Lung (tissue), 12 donors: ENCODE data around the gene CLEC10A. TPM values are rescaled to one million over a fixed set of nuclear protein-coding genes. Genes with fewer than 3 reads are reported as not detected.

Source experiments
- ATAC-seq: fragments of 200-7000 bp; cut with Tn5 transposase; one replicate; pipeline ENCODE4 v1.9.1; 2020; ENCODE audit warnings: moderate number of reproducible peaks; ENCODE audit not compliant: insufficient read depth, low FRiP score
- DNase-seq, 3 donors: peaks; one replicate each; pipeline ENCODE4 v3.0.0-alpha.2; 2013 to 2017
- H3K27ac ChIP-seq, 2 donors: one replicate each; pipeline ENCODE4 v1.5.1; 2013; ENCODE audit warnings: mild to moderate bottlenecking in 2 of 2, moderate library complexity in 2 of 2, control low read depth in 1 of 2, inconsistent platforms in 1 of 2, low read depth in 1 of 2, low read length in 1 of 2
- H3K27me3 ChIP-seq, 3 donors: one replicate each; pipeline ENCODE4 v1.5.1; 2013; ENCODE audit warnings: low read length in 2 of 3; ENCODE audit not compliant: control insufficient read depth in 3 of 3, insufficient read depth in 3 of 3
- H3K36me3 ChIP-seq, 4 donors: one replicate each; pipeline ENCODE4 v1.5.1; 2013; ENCODE audit warnings: low read length in 4 of 4, mild to moderate bottlenecking in 1 of 4, moderate library complexity in 1 of 4; ENCODE audit not compliant: control insufficient read depth in 4 of 4, insufficient read depth in 4 of 4
- H3K4me1 ChIP-seq, 5 donors: one replicate each; pipeline ENCODE4 v1.5.1; 2013; ENCODE audit warnings: low read length in 5 of 5, mild to moderate bottlenecking in 2 of 5, moderate library complexity in 1 of 5; ENCODE audit not compliant: control insufficient read depth in 5 of 5, insufficient read depth in 5 of 5
- H3K4me3 ChIP-seq: one replicate; pipeline ENCODE4 v1.5.1; 2013; ENCODE audit warnings: mild to moderate bottlenecking, control low read depth, moderate library complexity
- H3K9ac ChIP-seq, 2 donors: one replicate each; pipeline ENCODE4 v1.5.1; 2013; ENCODE audit warnings: low read length in 2 of 2, control low read depth in 1 of 2; ENCODE audit not compliant: insufficient read depth in 1 of 2
- H3K9me3 ChIP-seq, 4 donors: one replicate each; pipeline ENCODE4 v1.5.1; 2013; ENCODE audit warnings: low read length in 3 of 4, mild to moderate bottlenecking in 1 of 4, moderate library complexity in 1 of 4; ENCODE audit not compliant: control insufficient read depth in 4 of 4, insufficient read depth in 3 of 4
- CTCF ChIP-seq: IDR thresholded peaks from 2 replicates; pipeline ENCODE4 v1.5.1; 2012; ENCODE audit warnings: mild to moderate bottlenecking; ENCODE audit errors: control extremely low read depth, extremely low read depth
- WGBS, 2 donors: extraction: QIAGEN DNeasy Blood & Tissue Kit; methylation state at CpG; one replicate each; pipeline ENCODE4 v1.1.7; 2013; 5-methylcytosine and 5-hydroxymethylcytosine counted together
- polyA plus RNA-seq, 2 donors: library from polyadenylated mRNA; stranded (reverse); fragments of 200-250 nt; gene quantifications; one replicate each; pipeline ENCODE4 v1.2.1, GENCODE V29; 2013
- total RNA-seq, 2 donors: library from RNA; depleted of rRNA in 1 of 2; stranded (reverse); fragments of >200 nt in 1 of 2; gene quantifications; one replicate each; pipeline ENCODE4 v1.2.1, GENCODE V29; 2014 to 2021
- donor health status: control.
- donor health status: control.
- donor health status: Bipolar disorder and iron deficiency.
- donor health status: healthy.
- donor health status: DM: yes; HTN: yes; CAD: no.

Gene CLEC10A
- total and polyA plus RNA-seq, 4 donors: 3.7 to 18.4 (median 9.0) TPM

DNA sequence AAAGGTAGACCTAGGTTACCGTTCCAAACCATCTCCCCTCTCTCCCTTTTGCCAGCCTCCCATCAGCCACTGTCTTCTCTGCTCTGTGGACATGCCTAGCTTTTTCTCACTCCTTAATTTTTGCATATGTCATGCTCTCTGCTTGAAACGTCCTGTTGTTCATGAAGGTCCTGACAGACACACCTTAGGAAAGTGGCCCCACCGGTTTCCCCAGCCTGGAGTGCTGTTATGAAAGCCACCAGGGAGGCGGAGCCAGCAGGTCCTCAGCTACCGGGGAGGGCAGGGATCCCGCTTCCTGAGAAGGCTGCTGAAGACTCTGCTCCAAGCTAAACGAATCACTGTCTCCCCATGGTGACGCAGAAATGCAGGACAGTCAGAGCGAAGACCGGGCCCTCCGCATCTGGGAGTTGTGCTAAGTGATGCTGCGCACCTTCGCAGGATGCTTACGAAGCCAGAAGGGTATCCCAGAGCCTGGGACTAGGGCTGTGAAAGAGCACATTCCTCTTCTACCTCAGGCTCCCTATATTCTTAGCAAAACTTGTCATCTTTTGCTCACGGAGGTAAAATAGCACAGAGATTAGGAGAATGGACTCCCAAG lies 33.8 kb downstream of the CLEC10A start:
- no peaks in the 10 kb centered on the region for H3K36me3 ChIP-seq
- peak overlapping the region in 1 of 2 donors; percentile 88 for H3K27ac ChIP-seq
- DNase-seq (peak; percentile 59 to 76 (median 75)), ATAC-seq (peak; percentile 5)
- peaks cover 0 to 41% (median 25%) of the 10 kb centered on the region in 3 donors for H3K27me3 ChIP-seq
- no peaks in the 10 kb centered on the region for H3K9me3 ChIP-seq
- TF ChIP-seq CTCF: no peak
- peak overlapping the region in 1 of 2 donors; percentile 32 for H3K9ac ChIP-seq
- no peak overlapping the region for H3K4me3 ChIP-seq
- peaks cover 0 to 28% (median 12%) of the 10 kb centered on the region in 5 donors for H3K4me1 ChIP-seq
- WGBS, 2 donors: 12 to 24% methylated on average over 15 of the region's 15 CpGs

DNA sequence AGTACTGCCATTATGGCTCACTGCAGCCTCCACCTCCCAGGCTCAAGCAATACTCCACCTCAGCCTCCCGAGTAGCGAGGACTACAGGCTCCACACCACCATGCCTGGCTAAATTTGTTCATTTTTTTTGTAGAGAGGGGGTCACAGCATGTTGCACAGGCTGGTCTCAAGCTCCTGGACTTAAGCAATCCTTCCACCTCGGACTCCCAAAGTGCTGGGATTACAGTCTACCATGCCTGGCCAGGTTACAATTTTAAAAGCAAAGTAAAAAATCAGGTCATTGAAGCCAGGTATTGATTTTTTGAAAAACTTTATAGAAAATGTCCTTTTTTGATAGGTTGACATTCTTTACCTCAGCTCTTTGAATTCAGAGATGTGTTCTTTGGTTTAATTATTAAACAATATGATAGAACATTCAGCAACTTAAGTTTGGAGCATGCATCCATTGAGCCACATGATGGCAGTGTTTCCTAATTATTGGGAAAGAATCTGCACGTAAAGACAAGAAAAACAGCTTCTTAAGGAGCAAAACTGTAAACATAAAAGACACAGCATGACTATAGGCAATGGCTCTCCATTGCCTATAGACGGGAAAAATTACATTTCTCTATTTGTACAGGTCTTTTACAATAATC lies 34.4 kb downstream of the CLEC10A start:
- no peaks in the 10 kb centered on the region for H3K9me3 ChIP-seq
- H3K36me3 ChIP-seq: no peaks in the 10 kb centered on the region
- peaks cover 0 to 41% (median 25%) of the 10 kb centered on the region in 3 donors for H3K27me3 ChIP-seq
- peaks cover 0 to 28% (median 12%) of the 10 kb centered on the region in 5 donors for H3K4me1 ChIP-seq
- DNase-seq (peak; percentile 62 to 93 (median 89)), ATAC-seq (no peak)
- TF ChIP-seq CTCF: peak; percentile 86
- peak overlapping the region in 1 of 2 donors; percentile 60 for H3K27ac ChIP-seq
- WGBS, 2 donors: 25 to 30% methylated on average over 5 of the region's 5 CpGs
- H3K4me3 ChIP-seq: no peak overlapping the region
- no peak overlapping the region for H3K9ac ChIP-seq

DNA sequence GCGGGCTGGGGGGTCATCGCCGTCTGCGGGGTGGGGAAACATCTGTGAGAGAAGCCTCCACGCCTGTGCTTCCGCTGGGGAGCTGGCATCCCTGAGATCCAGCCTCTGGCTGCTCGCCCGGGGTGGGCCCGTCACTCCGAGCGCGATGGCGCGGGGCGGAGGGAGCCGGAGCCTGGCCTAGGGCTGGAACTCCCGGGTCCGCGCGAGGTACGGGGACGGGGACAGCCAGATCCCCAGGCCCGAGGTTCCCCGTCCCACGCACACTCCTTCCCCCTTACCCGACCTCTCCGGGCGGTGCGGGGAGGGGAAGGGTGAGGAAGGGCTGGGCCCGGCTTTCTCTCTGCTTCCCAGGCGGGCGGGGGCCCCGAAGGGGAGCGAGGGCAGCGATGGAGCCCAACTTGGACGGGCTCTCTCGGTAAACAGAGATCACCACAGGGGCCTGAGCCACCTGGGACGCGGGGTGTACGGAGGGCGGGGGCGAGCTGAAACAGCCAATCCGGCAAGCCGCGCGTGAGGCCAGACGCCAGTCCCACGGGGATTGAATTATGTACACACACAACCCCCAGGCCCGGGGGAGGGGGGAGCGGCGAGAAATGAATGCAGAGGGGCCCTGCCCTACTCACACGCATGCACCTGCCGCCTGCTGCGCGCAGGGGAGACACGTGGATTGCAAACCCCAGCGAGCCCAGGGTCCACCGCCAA lies 36.4 kb downstream of the CLEC10A start, which contains the start of gene SLC16A11:
Gene SLC16A11 (minus strand): TSS at position 596 of the 702 bp plus-strand sequence. CDS start 579 bp downstream, at position 17.
- 2 to 6% methylated on average over 53 to 58 of the region's 58 CpGs for WGBS, 2 donors
- Histone ChIP-seq H3K27me3 (peaks cover 0 to 37% (median 25%) of the 10 kb centered on the region in 3 donors), H3K4me1 (peaks cover 0 to 28% (median 12%) of the 10 kb centered on the region in 5 donors), H3K4me3 (peak within 1 kb of the TSS; percentile 37), H3K9me3 (no peaks in the 10 kb centered on the region), H3K9ac (no peak within 1 kb of the TSS), H3K27ac (peak within 1 kb of the TSS in 1 of 2 donors; percentile 76), H3K36me3 (no peaks in the 10 kb centered on the region)
- no peak for TF ChIP-seq CTCF
- DNase-seq (peak in 2 of 3 donors; percentile 61 to 66), ATAC-seq (peak; percentile 21)
